GM23248 (cell line): ENCODE results near the gene YIF1B.

ENCODE experiments used
- EZH2 ChIP-seq: fragments of 200-600 bp; sonication (generic); IDR thresholded peaks from 2 replicates; pipeline ENCODE4 v1.6.1; 2018; ENCODE audit warnings: antibody characterized with exemption, mild to moderate bottlenecking; ENCODE audit not compliant: insufficient read depth, poor library complexity, severe bottlenecking
- EZH2phosphoT487 ChIP-seq: fragments of 200-600 bp; sonication (generic); IDR thresholded peaks from 2 replicates; pipeline ENCODE4 v1.6.1; 2018; ENCODE audit warnings: antibody characterized with exemption, moderate library complexity, mild to moderate bottlenecking, low read depth; ENCODE audit not compliant: insufficient read depth

DNA sequence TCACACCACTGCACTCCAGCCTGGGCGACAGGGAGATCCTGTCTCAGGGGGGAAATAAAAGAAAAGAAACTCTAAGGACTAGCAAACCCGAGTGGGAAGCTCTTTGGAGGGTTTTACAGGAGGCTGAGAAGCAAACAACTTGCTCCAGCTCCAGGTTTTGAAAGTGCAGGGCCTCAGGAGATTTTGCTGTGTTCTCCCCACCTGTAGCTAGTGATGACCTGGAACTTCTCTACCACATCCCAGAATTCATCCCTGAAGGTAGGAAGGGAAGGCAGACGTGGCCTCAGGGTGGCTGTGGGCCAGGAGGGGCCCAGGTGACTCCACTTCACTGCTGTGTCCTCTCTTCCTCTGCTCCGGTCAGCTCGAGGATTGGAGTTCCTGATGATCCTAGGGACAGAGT is 42.3 kb upstream of the YIF1B start:
- no peak for TF ChIP-seq EZH2
- no peak for TF ChIP-seq EZH2phosphoT487
